GM19025 (cell line): Measurements from ENCODE around the gene KLK10.

Experiments used
- ATAC-seq: cut with Tn5 transposase; IDR thresholded peaks from one replicate; pipeline ENCODE4 v1.9.1; 2021; ENCODE audit warnings: mild to moderate bottlenecking, low read depth, moderate library complexity; ENCODE audit not compliant: unreplicated experiment

KLK10 gene

GRCh38 chr19:51019544-51019925, at the start of gene KLK10:
Gene KLK10, minus strand, starts transcription at chr19:51019709. Its CDS starts 579 bp downstream, at chr19:51019130.
- no peak for ATAC-seq

DNA sequence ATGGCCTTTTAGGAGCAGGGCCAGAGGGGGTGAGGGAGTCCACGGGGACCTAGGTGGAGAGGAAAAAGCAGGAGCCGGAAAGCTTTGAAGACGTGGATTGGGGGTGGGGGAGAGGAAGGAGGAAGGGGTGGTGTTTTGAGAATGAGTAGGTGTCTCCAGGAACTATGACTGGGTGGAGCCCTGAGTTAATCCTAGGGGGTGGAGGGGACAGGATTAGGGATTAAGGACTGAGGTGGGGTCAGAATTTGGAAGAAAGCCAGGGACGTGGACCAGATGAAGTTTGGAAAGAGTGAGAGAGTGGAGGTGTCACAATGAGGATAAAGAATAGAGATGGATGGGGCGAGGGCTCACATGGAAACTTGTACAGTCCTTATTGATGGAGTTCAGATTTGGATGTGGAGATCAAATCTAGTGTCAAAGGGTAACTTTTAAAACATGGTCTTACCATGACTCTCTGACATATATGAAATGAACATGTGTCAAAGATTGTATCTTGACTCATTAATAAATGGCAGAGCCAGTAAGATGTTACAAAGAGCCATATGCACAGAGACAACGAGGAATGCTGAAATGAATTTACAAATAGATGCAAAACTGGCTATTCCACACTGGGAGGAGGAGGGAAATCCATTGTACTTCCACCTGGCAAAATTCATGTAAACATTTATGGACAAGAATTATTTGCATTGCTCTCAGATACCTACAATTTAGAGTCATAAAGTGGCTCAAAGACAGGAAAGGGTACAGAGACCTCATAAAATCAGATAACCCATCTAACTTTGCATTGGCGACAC, 47.1 kb upstream of the KLK10 start:
- ATAC-seq, result no peak

- no peak for ATAC-seq
Observed at GRCh38 chr19:51065221-51065960, 45.9 kb upstream of the KLK10 start.

DNA sequence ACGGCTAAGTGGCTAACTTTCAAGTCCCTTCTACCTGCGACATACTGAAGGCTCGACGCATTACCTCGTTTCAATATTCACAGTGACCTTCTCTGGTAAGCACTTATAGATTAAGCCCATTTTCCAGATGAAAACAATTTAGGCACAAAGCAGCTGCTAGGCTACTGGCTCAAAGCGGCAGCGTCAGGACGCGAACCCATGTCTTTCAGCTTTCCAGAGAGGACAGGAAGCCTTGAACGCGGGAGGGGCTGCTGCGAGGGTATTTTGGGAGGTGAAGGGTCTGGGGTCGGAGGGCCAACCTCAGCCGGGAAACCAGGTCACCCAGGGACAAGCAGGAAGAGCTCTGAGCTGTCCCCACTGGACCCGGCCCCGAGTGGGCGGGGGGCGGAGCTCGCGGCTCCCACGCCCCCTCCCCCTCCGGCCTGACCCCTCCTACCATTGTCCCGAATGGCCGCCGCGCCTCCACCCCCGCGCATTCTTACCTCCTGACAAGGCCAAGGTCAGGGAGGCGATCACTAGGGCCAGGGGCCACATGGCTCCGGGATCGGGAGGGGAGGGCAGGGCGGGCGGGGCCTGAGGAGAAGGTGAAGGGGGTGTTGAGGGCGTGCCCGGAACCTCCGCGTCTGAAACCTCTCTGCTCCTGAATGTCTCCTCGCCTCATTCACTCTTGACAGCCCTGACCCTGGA, 45.2 kb upstream of the KLK10 start, which contains the start of gene KLK13:
TSS of gene KLK13 (minus strand) at position 559 of the 687 bp plus-strand sequence. CDS start at position 534, 25 bp downstream.
- ATAC-seq, result no peak

DNA sequence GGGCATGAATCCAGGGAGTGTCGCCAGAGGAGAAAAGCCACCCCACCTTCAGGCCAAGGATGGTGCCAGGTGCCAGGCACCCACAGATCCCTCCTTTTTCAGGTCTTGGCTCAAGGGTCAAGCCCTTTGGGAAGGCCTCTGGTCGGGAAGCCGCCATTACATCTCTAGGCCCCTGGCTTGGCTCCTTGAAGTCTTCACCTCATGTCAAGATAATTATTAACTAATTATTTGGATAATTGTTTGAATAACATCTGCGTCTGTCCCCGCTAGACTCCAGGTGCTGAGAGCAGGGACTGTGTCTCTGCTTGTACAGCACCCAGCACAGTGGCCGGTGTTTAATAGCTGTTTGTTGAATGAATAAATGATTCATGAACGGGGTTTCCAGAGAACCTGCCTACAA, 44.2 kb upstream of the KLK10 start:
- no peak for ATAC-seq

DNA sequence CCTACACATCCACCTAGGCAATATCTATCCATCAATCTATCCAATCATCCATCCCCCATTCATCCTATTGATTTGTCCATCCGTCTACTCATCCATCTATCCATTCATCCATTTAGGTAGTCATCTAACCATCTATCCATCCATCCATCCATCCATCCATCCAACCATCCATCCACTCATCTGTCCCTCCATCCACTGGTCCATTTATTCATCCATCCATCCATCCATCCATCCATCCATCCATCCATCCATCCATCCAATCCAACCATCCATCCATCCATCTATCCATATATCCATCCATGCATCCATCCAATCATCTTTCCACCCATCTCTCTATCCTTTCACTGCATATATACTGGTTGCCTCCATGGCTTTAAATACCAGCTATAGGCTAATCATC, 41.5 kb upstream of the KLK10 start:
- no peak for ATAC-seq

- no peak for ATAC-seq
Observed at GRCh38 chr19:51060336-51060735, 40.8 kb upstream of the KLK10 start.

- no peak for ATAC-seq
Observed at GRCh38 chr19:51059715-51060114, 40.2 kb upstream of the KLK10 start.

DNA sequence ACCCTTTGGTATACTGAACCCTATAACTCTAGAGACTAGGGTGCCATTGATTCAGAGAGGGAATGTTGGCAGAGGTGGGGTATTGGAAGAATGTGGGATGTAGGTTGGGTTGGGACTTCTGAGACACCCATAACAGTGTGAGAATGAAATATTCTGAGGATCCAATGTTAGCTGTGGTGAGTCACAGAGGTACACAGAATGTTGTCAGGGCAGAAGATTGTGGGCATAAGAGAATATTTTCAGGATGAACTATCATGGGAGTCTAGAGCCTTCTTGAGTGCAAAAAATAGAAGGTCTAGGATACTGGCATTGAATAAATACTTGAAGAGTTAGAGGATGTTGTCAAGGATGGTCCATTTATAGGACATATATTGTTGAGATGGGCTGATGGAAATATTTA, 36.4 kb upstream of the KLK10 start:
- ATAC-seq, result no peak

DNA sequence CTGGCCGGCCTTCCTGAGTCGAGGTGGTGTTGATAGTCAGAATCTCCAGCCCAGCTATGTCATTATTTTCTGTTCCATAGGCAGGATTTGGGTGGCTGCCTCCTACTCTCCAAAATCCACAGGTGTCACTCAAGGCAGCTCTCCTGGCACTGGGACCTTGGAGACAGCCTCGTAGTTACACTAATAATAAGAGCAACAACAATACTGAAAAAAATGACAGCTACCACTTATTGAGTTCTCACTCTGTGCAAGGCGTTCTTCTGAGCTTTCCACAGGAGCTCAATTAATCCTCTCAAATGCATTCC, 27.5 kb upstream of the KLK10 start:
- no peak for ATAC-seq

DNA sequence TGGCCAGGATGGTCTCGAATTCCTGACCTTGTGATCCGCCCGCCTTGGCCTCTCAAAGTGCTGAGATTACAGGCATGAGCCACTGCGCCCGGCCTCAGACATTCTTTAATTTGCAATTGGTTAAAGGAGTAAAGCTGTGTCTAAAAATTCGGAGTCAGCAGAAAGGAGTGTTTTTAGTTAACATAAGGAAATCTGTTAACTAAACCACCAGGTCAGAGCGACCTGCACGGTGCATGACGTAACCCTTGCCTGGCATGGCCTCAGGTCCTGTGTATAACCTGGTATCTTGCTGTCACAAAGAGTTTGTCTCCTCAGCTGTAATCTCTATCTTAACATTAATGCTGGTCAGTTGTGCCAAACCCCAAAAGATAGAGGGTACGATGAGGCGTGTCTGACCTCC, 24.8 kb upstream of the KLK10 start:
- no peak for ATAC-seq

DNA sequence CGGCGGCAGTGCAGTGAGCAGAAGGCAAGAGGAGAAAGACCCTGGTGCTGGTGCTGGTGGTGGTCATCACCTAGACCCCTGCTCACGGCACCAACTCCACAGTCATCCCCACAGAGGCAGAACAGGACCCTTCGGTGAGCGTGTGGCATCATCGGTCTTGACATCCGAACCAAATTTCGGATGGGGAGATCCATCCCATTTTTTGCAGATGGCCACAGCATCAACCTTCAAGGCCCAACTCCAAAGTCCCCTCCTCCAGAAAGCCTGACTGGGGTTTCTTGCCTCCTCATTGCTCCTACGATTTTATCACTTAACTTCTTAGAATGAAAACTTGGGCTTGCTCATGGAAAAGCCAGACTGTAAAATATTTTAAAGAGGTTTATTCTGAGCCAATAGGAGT, 24.0 kb upstream of the KLK10 start:
- ATAC-seq, result no peak

GRCh38 chr19:51040151-51040550, 20.6 kb upstream of the KLK10 start:
- no peak for ATAC-seq

DNA sequence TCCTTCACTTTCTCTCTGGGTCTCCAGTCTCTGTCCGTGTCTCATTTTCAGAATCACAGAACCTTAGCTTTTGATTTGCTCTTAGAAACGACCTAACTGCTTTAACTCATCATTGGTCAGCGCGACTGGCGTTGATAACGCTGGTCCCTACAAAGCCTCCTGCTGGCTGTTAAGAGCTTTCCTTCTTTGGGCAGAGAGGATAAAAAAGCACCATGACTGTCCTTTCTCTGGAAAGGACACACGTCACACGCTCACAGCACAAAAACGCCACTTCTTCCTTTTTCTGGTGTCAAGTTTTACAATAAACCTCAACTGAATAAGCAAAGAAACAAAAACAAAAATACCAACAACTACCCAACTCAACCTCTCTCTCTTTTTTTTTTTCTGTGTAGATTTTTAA, 17.0 kb upstream of the KLK10 start:
- ATAC-seq, result no peak

DNA sequence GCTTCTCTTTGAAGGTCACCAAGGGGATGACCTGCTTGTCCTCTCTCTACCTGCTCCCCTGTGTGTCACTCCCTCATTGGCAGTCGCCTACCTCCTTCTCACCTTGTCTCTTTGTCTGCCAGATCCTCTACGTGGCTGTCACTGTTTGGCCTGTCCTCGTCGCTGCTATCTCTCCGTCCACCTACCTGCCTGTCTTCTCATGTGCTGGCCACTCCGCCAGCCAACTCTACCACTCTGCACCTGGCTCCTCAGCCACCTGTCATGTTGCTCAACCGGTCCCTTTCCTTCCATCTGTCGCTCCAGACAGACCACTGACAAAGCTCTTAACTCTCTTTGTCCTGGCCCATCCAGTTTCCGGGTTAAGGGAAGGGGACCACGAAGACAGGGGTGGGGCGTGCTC, 15.2 kb upstream of the KLK10 start, which contains the start of gene KLK12:
TSS of gene KLK12 (minus strand) at position 299 of the 400 bp plus-strand sequence. CDS start 381 bp downstream, outside the sequence.
- ATAC-seq, result no peak

DNA sequence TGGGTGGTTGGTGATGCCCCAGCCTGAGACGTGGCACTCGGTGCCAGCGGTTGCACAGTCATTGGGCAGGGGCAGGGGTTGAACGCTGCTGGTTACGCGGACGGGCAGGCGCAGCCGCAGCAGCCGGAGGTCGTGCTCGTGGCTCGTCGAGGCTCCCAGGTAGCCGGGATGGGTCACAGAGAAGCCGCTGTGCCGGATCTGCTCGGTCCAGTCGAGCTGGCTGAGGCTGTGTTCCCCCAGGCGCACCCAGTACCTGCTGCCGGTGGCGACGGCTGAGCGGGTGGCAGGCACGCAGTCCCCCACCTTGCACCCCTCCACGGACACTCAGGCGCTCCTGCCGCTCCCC, 12.3 kb upstream of the KLK10 start:
- no peak for ATAC-seq

GRCh38 chr19:51031220-51031879, 11.8 kb upstream of the KLK10 start:
- ATAC-seq, result no peak

- ATAC-seq, result no peak
Observed at GRCh38 chr19:51030631-51031030, 11.1 kb upstream of the KLK10 start.

DNA sequence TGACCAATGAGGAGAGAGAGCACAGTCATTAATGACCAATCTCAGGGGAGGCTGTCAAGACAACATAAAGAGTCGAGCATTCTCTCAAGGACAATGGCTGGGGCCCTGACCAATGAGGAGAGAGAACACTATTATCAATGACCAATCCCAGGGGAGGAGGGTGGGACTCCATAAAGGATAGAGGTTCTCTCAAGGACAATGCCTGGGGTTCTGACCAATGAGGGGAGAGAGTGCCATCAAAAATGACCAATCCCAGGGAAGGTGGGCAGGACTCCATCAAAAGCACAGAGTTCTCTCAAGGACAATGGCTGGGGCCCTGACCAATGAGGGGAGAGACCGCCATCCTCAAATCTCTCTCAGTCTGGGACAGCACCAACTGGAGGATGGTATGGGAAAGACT, 10.2 kb upstream of the KLK10 start:
- ATAC-seq, result no peak

DNA sequence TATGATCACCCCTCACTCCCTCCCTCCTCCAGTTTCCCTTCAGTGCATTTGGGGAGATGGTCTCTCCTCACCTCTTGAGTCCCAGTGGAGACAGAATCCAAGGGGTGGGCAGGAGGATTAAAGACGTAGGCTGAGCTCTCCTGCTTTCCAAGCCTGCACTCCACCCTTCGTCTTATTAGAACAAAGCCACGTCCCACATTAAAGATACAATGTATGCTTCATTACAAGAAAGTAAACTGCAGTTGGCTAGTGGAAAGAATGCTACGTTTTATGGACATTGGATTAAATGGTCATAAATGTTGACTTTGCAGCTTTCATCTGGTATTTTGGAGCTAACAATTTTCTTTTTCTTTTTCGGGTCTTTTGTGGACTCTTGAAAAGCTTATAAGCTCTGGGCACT, 8.4 kb upstream of the KLK10 start:
- no peak for ATAC-seq
